ENCODE results near the gene PDZD7.
A peak's percentile ranks its signal among the peaks of the same experiment; 100 is the strongest.

The PDZD7 gene

DNA sequence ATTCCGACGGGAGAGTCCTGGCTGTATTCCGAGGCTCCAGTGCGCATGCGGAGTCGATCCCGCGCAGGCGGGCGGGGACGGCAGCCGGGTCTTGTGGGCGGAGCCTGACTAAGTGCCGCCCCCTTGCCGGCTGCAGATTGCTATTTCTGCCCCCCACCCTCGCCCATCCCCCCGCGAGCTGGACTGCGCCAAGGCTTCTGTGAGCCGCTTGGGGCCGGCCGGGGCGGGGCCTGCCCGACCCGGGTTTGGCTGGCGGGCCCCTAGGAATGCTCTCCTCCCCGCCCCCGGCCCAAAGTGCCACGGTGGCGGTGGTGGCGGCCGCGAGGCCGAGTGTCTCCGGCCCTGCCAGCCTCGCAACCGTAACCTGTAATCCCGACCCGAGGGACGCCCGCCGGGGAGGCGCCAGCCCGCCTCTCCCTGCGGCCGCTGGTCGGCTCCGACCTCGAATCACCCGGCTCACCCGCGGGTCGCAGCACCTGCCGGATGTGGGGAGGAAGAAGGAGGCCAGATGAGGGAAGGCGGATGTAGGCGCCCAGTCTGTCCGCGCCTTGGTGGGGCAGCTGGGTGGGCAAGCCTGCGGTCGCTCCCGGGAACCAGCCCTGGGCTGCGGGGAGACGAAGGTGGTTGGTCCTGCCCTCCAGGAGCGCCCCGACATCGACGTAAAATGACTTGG lies 30.2 kb upstream of the PDZD7 start:
- peak; percentile 91 to 95 for DNase-seq

DNA sequence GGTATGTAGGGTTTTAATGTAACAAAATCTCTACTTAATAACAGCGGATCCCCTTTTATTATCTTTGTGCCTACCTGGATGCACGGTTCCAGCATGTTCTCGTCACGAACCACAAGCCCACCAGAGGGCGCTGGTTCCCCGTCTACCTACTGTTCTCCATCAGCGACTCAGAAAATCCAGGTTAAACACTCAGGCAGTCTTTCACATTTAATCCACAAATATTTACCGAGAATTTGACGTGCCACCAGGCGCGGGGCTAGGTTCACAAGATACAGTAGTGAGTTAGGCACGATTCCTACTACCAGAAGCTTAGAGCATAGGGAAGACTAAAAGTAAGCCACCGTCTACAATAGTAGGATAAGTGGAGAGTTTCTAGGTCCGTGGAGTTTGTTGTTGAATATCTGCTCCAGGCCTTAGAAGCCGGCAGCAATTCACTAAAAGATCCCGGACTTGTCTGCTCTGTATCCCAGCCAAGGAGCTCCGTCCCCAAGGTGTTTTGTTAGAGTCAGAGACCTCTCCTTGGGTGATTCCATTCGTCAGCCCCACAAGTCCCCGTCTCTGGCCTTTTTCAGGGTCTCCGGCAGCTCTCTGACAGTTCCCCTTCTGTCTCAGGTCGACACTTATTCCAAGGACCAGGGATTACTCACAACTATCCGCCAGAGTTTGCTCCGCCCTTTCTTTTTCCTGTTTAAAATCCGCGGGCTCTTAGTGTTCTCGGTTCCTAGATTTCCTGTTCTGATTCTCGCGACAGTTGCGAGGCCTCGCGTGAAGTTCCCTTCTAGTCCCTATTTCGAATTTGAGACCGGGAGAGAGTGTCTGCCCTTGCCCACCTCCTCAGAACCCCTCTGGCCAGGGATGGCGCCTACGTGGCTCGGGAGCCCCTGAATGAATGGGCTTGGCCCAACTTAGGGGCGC lies 29.4 kb upstream of the PDZD7 start:
- DNase-seq, result peak; percentile 98 to 99

GRCh38 chr10:101056365-101057151 lies 25.6 kb upstream of the PDZD7 start:
- DNase-seq, result no peak

GRCh38 chr10:101055411-101055810 lies 24.5 kb upstream of the PDZD7 start:
- DNase-seq, result no peak

GRCh38 chr10:101054876-101055275 lies 23.9 kb upstream of the PDZD7 start:
- no peak for DNase-seq

DNA sequence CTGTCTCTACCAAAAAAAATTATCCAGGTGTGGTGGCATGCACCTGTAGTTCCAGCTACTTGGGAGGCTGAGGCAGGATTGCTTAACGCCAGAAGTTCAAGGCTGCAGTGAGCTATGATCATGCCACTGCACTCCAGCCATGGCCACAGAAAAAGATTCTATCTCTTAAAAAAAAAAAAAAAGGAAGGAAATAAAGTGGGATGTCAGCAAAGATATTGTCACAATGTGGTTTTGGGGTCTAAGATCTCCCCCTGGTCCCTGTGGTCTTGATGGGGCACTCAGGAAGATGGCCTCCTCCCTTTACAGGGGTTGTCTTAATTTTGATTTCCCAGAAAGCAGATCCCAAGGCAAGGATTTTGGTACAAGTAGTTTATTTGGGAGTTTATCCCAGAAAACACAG lies 23.4 kb upstream of the PDZD7 start:
- DNase-seq, result peak; percentile 52 to 55

- no peak for DNase-seq
Measured at GRCh38 chr10:101053516-101053915, 22.6 kb upstream of the PDZD7 start.

- no peak for DNase-seq
Measured at GRCh38 chr10:101052285-101052684, 21.4 kb upstream of the PDZD7 start.

- DNase-seq, result peak; percentile 58 to 71
Measured at GRCh38 chr10:101050208-101051069, 19.5 kb upstream of the PDZD7 start.

DNA sequence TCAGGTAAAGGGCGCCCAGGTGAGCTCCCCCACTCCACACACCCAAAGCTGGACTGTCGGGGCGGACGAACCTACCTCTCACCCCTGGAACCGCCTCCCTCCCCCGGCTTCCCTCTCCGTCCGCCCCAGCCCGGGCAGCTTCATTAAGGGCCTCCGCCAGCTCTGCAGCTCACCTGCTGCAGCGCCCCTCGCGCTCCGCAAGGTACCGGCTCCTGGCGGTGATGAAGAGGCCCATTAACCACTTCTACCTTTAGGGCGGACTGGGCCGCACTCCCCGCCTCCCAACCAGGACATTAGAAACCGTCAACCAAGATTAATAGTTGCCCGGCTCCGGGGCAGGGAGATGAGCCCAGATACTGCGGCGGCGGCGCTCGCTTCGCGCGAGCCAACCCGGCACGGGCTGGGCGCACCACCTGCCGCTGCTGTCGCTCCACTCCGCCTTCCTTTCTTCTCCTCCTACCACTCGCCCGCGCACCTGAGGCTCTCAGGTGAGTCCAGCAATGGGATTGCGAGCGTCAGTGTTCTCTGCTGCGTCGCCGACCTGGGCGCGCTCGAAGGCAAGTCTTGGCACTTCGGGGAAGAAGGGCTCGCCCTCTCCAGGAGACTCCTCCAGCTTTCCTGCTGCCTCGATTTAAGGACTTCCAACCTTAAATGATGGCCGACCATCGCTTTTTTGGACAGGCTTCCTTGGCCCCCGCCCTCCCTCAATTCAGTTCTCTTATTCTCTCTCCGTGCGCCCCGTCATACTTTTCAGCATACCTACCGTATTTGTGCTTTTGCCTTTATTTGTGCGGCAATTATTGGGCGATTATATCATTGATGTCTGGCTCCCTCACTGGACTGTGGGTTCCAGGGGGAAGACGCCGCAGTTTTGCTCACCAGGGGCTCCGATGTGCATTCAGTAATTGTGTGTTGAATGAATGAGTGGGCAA lies 17.3 kb upstream of the PDZD7 start:
- no peak for DNase-seq

DNA sequence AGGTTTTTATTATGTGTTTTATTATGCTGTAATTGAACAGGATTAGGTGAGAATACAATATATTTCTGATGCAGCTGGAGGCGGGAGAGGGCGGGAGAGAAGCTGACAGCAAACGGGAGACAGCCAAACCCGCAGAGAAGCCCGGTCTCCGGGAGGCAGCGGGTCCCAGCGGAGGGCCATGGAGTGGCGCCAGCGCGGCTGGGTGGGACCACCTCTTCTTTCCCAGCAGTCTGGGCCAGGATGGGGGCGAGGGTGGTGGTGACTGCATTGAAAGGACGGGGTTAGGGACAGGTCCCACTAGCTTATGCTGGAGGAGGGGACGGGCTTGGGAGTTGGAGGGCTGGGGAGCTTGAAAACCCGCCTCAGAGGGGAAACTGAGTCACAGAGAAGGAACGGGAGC lies 16.3 kb upstream of the PDZD7 start:
- DNase-seq, result no peak

DNA sequence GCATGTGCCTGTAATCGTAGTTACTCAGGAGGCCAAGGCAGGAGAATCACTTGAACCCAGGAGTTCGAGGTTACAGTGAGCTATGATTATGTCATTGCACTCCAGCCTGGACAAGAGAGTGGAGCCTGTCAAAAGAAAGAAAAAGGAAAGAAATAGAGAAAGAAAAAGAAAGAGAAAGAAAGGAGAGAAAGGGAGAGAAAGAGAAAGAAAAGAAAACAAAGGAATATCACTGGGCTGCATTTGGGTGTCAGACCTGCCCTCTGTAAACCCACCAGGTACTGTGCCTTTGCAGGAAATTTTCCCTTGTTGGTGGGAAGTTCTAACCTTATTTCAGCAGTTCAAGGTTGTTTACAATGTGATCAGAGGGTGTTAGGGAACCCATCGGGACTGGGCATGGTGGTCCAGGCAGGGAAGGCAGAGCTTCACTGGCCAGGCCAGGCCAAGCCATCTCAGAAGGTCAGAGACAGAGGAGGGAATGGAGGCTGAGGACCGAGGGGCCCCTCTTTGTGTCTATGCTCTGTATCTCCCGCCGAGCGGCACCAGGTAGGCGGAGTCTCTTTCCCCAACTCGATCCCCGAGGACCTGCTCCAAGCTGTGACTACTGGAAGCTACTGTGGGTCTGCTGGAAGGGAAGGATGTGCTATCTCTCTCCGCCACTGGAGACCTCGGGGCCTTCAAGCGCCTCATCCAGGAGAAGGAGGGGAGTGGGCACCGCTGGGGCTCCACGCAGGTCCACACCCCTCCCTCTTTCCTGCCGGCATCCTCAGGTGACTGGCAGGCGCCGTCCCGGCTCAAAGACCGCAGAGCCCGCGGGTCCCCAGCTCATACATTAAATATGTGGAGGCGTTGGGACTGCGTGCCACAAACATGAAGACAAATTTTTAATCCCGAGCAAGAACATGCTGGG lies 15.7 kb upstream of the PDZD7 start:
- no peak for DNase-seq

DNA sequence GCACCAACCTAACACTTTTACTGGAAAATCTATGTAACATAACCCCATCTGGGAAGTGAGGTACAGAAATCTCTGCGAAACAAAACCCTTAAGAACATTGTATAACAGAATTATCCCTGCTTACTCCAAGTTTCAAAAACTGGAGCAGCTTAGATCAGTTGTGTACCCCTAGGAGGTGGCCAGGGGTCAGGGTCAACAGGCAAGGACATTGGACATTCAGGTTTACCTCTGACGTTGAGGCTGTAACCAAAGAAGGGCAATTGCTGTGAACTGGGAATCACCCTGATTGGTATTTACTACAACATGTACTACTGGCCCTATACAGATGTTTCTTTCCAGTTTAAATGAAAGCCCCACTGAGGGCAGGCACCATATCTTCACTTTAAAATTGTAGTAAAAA lies 13.2 kb upstream of the PDZD7 start:
- DNase-seq, result no peak

DNA sequence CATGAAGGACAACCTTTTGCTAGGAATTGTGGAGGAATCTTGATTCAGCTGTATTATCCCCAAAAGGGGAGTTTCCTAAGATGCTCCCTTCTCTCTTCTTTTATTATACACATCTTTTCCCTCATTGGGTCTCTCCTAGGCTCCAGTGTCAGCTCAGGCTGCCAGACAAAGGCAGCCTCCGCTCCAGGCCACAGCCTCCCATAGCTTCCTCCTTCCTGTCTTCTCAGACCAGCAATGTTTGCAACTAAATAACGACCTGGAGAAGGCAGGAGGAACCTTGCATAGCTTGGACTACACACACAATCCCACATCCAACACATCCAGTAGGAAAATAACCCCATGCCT lies 12.4 kb upstream of the PDZD7 start:
- peak; percentile 51 to 53 for DNase-seq

- DNase-seq, result peak; percentile 98
Measured at GRCh38 chr10:101042667-101043362, 11.9 kb upstream of the PDZD7 start.

DNA sequence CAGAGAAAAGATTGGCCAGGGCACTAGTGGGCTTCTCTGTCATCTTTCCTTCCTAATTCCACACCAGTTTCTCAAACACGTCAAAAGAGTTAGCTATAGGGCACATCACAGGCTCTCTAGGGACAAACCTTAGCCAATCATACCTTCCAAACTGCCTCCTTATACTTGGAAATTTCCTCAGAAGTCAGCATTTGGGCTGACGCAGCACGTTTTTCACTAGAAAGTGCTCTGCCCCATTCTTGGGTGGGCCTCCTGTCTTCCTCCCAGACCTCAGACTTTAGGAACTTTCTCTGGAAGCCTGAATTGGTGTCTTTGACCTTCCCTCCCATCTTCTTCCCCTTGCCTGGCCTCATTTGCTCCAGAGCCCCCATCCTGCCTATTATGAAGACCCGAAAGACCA lies 11.2 kb upstream of the PDZD7 start:
- DNase-seq, result no peak

DNA sequence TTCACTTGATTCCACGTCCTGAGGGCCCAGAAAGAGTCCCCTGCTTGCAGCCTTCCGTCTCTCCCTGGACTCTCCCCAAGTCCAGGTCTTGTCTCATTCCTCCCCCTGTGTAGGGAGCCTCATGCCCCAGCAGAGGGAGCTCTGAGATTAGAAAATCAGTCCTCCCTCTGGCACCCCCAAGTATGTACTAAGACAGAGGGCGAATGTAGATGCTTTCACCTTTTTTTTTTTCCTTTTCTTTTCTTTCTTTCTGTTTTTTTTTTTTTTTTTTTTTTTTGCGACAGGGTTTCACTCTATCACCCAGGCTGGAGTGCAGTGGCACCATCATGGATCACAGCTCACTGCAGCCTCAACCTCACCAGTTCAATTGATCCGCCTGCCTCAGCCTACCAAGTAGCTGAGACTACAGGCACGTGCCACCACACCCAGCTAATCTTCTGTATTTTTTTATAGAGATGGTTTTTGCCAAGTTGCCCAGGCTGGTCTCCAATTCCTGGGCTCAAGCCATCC lies 10.4 kb upstream of the PDZD7 start:
- DNase-seq, result peak; percentile 94

DNA sequence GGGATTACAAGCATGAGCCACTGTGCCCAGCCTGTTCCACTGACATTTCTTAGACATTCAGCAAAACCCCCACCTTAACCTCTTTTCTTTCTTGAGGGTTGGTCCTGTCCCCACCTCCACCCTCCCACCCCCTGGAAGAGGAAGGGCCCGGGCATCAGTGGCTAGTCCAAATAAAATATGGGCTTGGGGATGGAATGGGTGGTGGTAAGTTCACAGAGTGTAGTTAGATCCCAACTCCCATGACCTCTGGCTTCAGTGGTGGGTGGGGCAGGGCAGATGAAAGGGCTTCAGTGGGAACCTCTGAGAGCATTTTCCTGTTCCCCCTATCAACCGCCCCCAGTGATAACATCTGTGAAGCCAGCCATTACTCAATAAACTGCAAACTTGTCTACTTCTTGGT lies 9.9 kb upstream of the PDZD7 start:
- DNase-seq, result no peak

- DNase-seq, result no peak
Measured at GRCh38 chr10:101040061-101040460, 9.1 kb upstream of the PDZD7 start.

All from Kasumi-1 (cell line).